Ishikawa (cell line): ENCODE measurements around the gene CTDP1.

Experiments used
- CEBPB ChIP-seq: IDR thresholded peaks from 2 replicates; pipeline ENCODE4 v1.6.1; 2012
- CREB1 ChIP-seq: IDR thresholded peaks from 2 replicates; pipeline ENCODE4 v1.6.1; 2012; ENCODE audit warnings: low read depth
- EGR1 ChIP-seq: IDR thresholded peaks from 2 replicates; pipeline ENCODE4 v1.6.1; 2012
- EP300 ChIP-seq: IDR thresholded peaks from 2 replicates; pipeline ENCODE4 v1.6.1; 2012; ENCODE audit warnings: borderline replicate concordance
- FOXM1 ChIP-seq: IDR thresholded peaks from 2 replicates; pipeline ENCODE4 v1.6.1; 2012; ENCODE audit warnings: low read depth, borderline replicate concordance
- MAX ChIP-seq: IDR thresholded peaks from 2 replicates; pipeline ENCODE4 v1.6.1; 2012
- NFIC ChIP-seq: IDR thresholded peaks from 2 replicates; pipeline ENCODE4 v1.6.1; 2012
- RAD21 ChIP-seq: IDR thresholded peaks from 2 replicates; pipeline ENCODE4 v1.6.1; 2012; ENCODE audit warnings: low read depth
- TAF1 ChIP-seq: IDR thresholded peaks from 2 replicates; pipeline ENCODE4 v1.6.1; 2012; ENCODE audit warnings: low read depth, mild to moderate bottlenecking
- TCF12 ChIP-seq: IDR thresholded peaks from 2 replicates; pipeline ENCODE4 v1.6.1; 2012; ENCODE audit warnings: low read depth
- TEAD4 ChIP-seq: IDR thresholded peaks from 2 replicates; pipeline ENCODE4 v1.6.1; 2012
- USF1 ChIP-seq: IDR thresholded peaks from 2 replicates; pipeline ENCODE4 v1.6.1; 2012
- YY1 ChIP-seq: IDR thresholded peaks from 2 replicates; pipeline ENCODE4 v1.6.1; 2012; ENCODE audit warnings: low read depth
- ZBTB7A ChIP-seq: IDR thresholded peaks from 2 replicates; pipeline ENCODE4 v1.6.1; 2012; ENCODE audit warnings: low read depth
- TF ChIP-seq, protein P1 (sequence below): IDR thresholded peaks from 2 replicates; pipeline ENCODE4 v1.6.1; 2012; ENCODE audit warnings: low read depth, mild to moderate bottlenecking

CTDP1 gene

DNA sequence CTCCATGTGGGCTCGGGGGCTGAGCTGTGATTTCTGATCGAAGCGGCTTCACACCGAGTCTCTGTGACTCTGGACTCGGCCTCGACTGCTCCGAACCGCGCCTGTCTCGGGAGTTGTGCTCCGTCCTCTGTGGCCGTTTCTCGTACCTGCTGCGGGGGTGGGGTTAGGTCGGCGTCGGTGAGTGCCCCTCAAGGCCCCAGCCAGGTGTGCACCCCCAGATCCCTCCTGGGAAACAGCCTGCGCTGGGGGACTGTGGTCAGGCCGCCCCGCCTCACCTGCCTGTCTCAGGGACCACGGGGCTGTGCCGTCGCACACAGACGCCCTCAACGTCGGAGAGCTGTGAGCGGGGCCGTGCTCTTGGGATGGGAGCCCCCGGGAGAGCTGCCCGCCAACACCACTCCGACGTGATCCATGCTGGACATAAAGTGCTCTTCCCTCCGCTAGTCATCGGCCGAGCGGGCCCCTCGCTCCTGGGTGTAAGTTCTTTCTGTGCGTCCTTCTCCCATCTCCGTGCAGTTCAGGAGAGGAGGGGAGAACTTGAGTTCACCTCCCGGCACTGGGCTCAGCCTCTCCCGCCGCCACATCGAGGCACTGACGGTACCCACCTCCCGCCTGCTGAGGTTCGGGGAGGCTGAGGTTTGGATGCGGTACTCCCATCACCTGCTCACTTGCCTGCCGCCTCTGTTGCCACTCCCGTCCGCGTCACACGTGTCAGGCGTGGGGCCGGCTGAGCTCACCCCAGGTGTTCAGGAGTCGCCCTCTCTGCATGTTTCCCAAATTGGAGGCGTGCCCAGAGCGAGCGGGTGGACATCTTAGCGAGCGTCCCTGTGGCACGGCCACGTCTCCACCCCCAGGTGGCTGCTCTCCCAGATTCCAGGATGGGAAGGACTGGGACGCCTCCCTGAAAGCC is 55.7 kb downstream of the CTDP1 start:
- TF ChIP-seq FOXM1 (no peak), YY1 (no peak), RAD21 (no peak)

- TF ChIP-seq, protein P1, sequence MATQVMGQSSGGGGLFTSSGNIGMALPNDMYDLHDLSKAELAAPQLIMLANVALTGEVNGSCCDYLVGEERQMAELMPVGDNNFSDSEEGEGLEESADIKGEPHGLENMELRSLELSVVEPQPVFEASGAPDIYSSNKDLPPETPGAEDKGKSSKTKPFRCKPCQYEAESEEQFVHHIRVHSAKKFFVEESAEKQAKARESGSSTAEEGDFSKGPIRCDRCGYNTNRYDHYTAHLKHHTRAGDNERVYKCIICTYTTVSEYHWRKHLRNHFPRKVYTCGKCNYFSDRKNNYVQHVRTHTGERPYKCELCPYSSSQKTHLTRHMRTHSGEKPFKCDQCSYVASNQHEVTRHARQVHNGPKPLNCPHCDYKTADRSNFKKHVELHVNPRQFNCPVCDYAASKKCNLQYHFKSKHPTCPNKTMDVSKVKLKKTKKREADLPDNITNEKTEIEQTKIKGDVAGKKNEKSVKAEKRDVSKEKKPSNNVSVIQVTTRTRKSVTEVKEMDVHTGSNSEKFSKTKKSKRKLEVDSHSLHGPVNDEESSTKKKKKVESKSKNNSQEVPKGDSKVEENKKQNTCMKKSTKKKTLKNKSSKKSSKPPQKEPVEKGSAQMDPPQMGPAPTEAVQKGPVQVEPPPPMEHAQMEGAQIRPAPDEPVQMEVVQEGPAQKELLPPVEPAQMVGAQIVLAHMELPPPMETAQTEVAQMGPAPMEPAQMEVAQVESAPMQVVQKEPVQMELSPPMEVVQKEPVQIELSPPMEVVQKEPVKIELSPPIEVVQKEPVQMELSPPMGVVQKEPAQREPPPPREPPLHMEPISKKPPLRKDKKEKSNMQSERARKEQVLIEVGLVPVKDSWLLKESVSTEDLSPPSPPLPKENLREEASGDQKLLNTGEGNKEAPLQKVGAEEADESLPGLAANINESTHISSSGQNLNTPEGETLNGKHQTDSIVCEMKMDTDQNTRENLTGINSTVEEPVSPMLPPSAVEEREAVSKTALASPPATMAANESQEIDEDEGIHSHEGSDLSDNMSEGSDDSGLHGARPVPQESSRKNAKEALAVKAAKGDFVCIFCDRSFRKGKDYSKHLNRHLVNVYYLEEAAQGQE, result no peak
- no peak for TF ChIP-seq CEBPB
- TF ChIP-seq ZBTB7A, result no peak
- no peak for TF ChIP-seq TCF12
- no peak for TF ChIP-seq USF1
- TF ChIP-seq TAF1, result no peak
- TF ChIP-seq MAX, result no peak
- no peak for TF ChIP-seq NFIC
- TF ChIP-seq TEAD4, result no peak
- no peak for TF ChIP-seq CREB1
- TF ChIP-seq RAD21, result no peak
- no peak for TF ChIP-seq EP300
- no peak for TF ChIP-seq EGR1
- TF ChIP-seq FOXM1, result no peak
Observed at GRCh38 chr18:79736230-79736629, 56.6 kb downstream of the CTDP1 start.

- TF ChIP-seq EGR1, result no peak
- no peak for TF ChIP-seq CEBPB
- TF ChIP-seq, protein P1, result no peak
- TF ChIP-seq NFIC, result no peak
- TF ChIP-seq RAD21, result no peak
- TF ChIP-seq TAF1, result no peak
- TF ChIP-seq CREB1, result no peak
- TF ChIP-seq YY1, result no peak
- TF ChIP-seq EP300, result no peak
- TF ChIP-seq TEAD4, result no peak
- TF ChIP-seq MAX, result no peak
- no peak for TF ChIP-seq USF1
- TF ChIP-seq FOXM1, result no peak
- TF ChIP-seq ZBTB7A, result no peak
- no peak for TF ChIP-seq TCF12
Observed at GRCh38 chr18:79736846-79737245, 57.2 kb downstream of the CTDP1 start.

GRCh38 chr18:79737426-79737825 is 57.8 kb downstream of the CTDP1 start:
- no peak for TF ChIP-seq TCF12
- no peak for TF ChIP-seq USF1
- no peak for TF ChIP-seq TEAD4
- no peak for TF ChIP-seq EP300

DNA sequence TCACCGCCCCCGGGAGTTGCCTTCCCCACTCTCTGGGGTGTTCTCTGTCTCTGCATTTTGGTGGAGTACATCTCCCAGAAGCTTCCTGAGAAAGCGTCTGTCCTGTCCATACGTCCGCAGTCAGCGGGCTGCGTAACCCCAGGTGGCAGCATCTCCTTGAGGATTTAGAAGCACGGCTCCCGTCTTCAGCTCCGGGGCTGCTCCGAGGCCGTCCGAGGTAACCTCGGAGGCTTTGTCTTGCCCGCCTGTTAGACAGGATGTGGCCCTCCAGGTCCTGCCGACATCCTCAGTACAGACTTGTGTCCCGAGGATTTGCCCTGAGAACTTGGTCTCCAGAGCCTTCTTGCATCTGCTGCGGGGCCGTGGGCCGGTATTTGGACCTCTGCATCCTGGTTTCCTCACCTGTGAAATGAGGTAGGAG is 58.4 kb downstream of the CTDP1 start:
- no peak for TF ChIP-seq ZBTB7A
